ENCODE data around the gene RAPGEF1. TPM values are rescaled to one million over a fixed set of nuclear protein-coding genes. Genes with fewer than 3 reads are reported as not detected.
A peak's percentile ranks its signal among the peaks of the same experiment; 100 is the strongest.

Gene RAPGEF1
- total and polyA plus RNA-seq, 12 donors = 14.5 to 136 (median 49.1) TPM

- Histone ChIP-seq H3K27ac (peak overlapping the region in 4 of 5 donors; percentile 33 to 91 (median 75)), H3K9me3 (replicated peaks in 1 of 3) (no peaks in the 10 kb centered on the region), H3K4me3 (no peak overlapping the region), H3K4me1 (replicated peaks in 1 of 2) (peaks cover 33 to 84% of the 10 kb centered on the region in 2 donors), H3K36me3 (replicated peaks in 1 of 2) (no peaks in the 10 kb centered on the region), H3K27me3 (no peaks in the 10 kb centered on the region)
- no peak for TF ChIP-seq CTCF (IDR thresholded peaks at IDR 0.05)
- TF ChIP-seq POLR2A (IDR thresholded peaks at IDR 0.05) = no peak
- 67 to 83% (median 75%) methylated on average over 12 of the region's 12 CpGs for WGBS, 4 donors
- intact Hi-C loops (cut with DNase I) = no loop called here
- DNase-seq = peak in 1 of 7 donors; percentile 42
Observed at GRCh38 chr9:131732636-131733289, 7.1 kb downstream of the RAPGEF1 start.

GRCh38 chr9:131732061-131732526 lies 7.8 kb downstream of the RAPGEF1 start:
- Histone ChIP-seq H3K36me3 (replicated peaks in 1 of 2) (no peaks in the 10 kb centered on the region), H3K4me3 (no peak overlapping the region), H3K27me3 (no peaks in the 10 kb centered on the region), H3K9me3 (replicated peaks in 1 of 3) (no peaks in the 10 kb centered on the region), H3K27ac (peak overlapping the region in 2 of 5 donors; percentile 18 to 91), H3K4me1 (replicated peaks in 1 of 2) (peaks cover 34 to 84% of the 10 kb centered on the region in 2 donors)
- WGBS, 4 donors = 80 to 84% (median 82%) methylated on average over 8 of the region's 8 CpGs
- DNase-seq = peak in 1 of 7 donors; percentile 29
- no peak for TF ChIP-seq POLR2A (IDR thresholded peaks at IDR 0.05)
- TF ChIP-seq CTCF (IDR thresholded peaks at IDR 0.05) = no peak
- intact Hi-C loops (cut with DNase I) = no loop called here

DNA sequence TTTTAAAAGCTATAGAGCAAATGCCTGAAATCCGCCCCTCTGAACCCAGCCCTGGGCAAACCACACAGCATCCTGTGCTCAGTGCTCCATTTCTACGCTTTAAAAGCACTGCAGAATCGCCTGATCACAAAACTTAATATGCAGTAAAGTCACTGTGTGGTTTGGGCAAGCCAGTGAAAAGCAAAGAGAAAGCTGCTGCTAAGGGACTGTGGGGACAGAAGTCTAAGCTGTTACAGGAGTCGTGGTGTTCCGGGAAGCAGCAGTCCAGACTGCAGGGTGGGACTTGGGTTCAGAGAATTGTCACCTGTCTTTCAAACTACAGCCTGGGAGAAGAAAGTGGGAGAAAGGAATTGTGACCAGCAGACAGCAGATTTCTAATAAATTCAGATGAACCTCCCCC lies 8.2 kb downstream of the RAPGEF1 start:
- WGBS, 4 donors = 75 to 80% (median 79%) methylated on average over 5 of the region's 5 CpGs
- Histone ChIP-seq H3K36me3 (replicated peaks in 1 of 2) (no peaks in the 10 kb centered on the region), H3K27me3 (no peaks in the 10 kb centered on the region), H3K27ac (peak overlapping the region in 2 of 5 donors; percentile 18 to 91), H3K4me1 (replicated peaks in 1 of 2) (peaks cover 31 to 81% of the 10 kb centered on the region in 2 donors), H3K4me3 (no peak overlapping the region), H3K9me3 (replicated peaks in 1 of 3) (no peaks in the 10 kb centered on the region)
- TF ChIP-seq CTCF (IDR thresholded peaks at IDR 0.05) (no peak), POLR2A (IDR thresholded peaks at IDR 0.05) (no peak)
- intact Hi-C loops (cut with DNase I) = no loop called here
- no peak for DNase-seq

DNA sequence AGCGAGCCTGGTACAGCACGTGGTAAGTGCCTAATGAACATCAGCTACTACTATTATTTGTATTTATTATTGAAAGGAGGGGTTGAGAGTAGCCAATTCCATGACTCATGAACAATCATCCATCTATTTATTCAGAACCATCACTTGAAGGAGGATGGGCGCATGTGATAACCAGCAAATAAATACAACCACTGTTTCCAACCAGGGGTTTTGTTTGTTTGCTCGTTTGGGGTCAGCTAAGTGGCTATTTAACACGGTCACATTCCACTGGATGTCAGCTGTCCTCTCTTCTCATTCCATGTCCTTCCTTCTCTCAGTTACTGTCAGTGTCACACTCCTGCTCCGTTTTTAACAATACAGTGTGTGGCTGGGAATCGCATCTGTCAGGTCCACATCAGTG lies 8.6 kb downstream of the RAPGEF1 start:
- Histone ChIP-seq H3K9me3 (replicated peaks in 1 of 3) (no peaks in the 10 kb centered on the region), H3K4me3 (no peak overlapping the region), H3K27me3 (no peaks in the 10 kb centered on the region), H3K4me1 (replicated peaks in 1 of 2) (peaks cover 30 to 77% of the 10 kb centered on the region in 2 donors), H3K36me3 (replicated peaks in 1 of 2) (no peaks in the 10 kb centered on the region), H3K27ac (peak overlapping the region in 1 of 5 donors; percentile 91)
- intact Hi-C loops (cut with DNase I) = no loop called here
- WGBS, 4 donors = 67 to 73% (median 70%) methylated on average over 7 of the region's 7 CpGs
- DNase-seq = no peak
- no peak for TF ChIP-seq CTCF (IDR thresholded peaks at IDR 0.05)
- TF ChIP-seq POLR2A (IDR thresholded peaks at IDR 0.05) = no peak
